Loucy (cell line): ENCODE measurements around the gene IER2.

Experiments used
- CTCF ChIP-seq: fragments of 200-600 bp; sonication (generic); conservative IDR thresholded peaks from 2 replicates; pipeline ENCODE4 v1.5.1; 2014; ENCODE audit warnings: mild to moderate bottlenecking, antibody characterized with exemption, low read length
- EZH2phosphoT487 ChIP-seq: fragments of 200-600 bp; IDR thresholded peaks from 2 replicates; pipeline ENCODE4 v1.6.1; 2018; ENCODE audit warnings: antibody characterized with exemption, mild to moderate bottlenecking, moderate library complexity, borderline replicate concordance

- no peak for TF ChIP-seq CTCF
- no peak for TF ChIP-seq EZH2phosphoT487
Observed at GRCh38 chr19:13102416-13102665, 47.9 kb upstream of the IER2 start.
